K562 (cell line): ENCODE measurements around the gene NME9. TPM values are rescaled to one million over a fixed set of nuclear protein-coding genes. Genes with fewer than 3 reads are reported as not detected.

Source experiments
- ATAC-seq: fragments of 200-7000 bp; cut with Tn5 transposase; 3 replicates; pipeline ENCODE4 v1.9.1; 2020; ENCODE audit warnings: moderate library complexity
- BruUV-seq: library from RNA; stranded (reverse); fragments of 400-500 nt; replicated peaks from 2 replicates; lab custom pipeline; 2021; lab: Mats Ljungman, UMichigan
- CTCF ChIA-PET: fragments of 300-600 bp; formaldehyde crosslinking; extraction: SDS; loops from one replicate; lab custom pipeline; 2021; ENCODE audit warnings: low intra/inter-chr PET ratio; lab: Yijun Ruan, JAX
- POLR2A ChIA-PET: fragments of 300-600, 350-650 bp; sonication (Branson Sonifier 250); formaldehyde crosslinking; extraction: SDS; loops from one replicate; lab custom pipeline; 2021; ENCODE audit warnings: antibody characterized with exemption, inconsistent platforms; lab: Yijun Ruan, JAX
- DNase-seq, 4 experiments: peaks; one replicate each; pipeline versions ENCODE4 v3.0.0 to v3.0.0-alpha.2; 2011 to 2018; ENCODE audit warnings: low spot score in 3 of 4, mixed read lengths in 3 of 4; ENCODE audit errors: extremely low read depth in 1 of 4
- FAIRE-seq: peaks from 2 replicates; lab custom pipeline; 2011; peaks lifted over from hg19 to GRCh38; lab: Jason Lieb, UNC
- H2AFZ ChIP-seq: 2 replicates; pipeline ENCODE4 v1.6.0; 2011; ENCODE audit warnings: low read depth, low read length, control low read depth, inconsistent platforms
- H3K27ac ChIP-seq: fragments of 200-600 bp; 3 replicates; pipeline ENCODE4 v1.8.0; 2011; ENCODE audit warnings: low read depth, mild to moderate bottlenecking, control low read depth, inconsistent platforms, low read length, moderate library complexity, mixed read lengths; ENCODE audit errors: extremely low read depth
- H3K27me3 ChIP-seq, 2 experiments: fragments of 300-600 bp in 1 of 2; 2 replicates in 1 of 2; 3 replicates in 1 of 2; pipeline versions ENCODE4 v1.6.0 to v1.8.0; 2011; ENCODE audit warnings: inconsistent platforms in 2 of 2, low read length in 2 of 2, mild to moderate bottlenecking in 1 of 2, mixed read lengths in 1 of 2, moderate library complexity in 1 of 2; ENCODE audit not compliant: control insufficient read depth in 2 of 2, insufficient read depth in 2 of 2
- H3K36me3 ChIP-seq: fragments of 300-600 bp; 3 replicates; pipeline ENCODE4 v1.8.0; 2011; ENCODE audit warnings: mild to moderate bottlenecking, low read length, inconsistent platforms; ENCODE audit not compliant: control insufficient read depth, insufficient read depth
- H3K4me1 ChIP-seq, 2 experiments: fragments of 200-600 bp in 1 of 2; replicated peaks in 1 of 2; 2 replicates in 1 of 2; 3 replicates in 1 of 2; pipeline versions ENCODE4 v1.5.1 to v1.8.0; 2011; ENCODE audit warnings: inconsistent platforms in 2 of 2, low read length in 2 of 2, mild to moderate bottlenecking in 1 of 2, mixed read lengths in 1 of 2, moderate library complexity in 1 of 2; ENCODE audit not compliant: control insufficient read depth in 2 of 2, insufficient read depth in 2 of 2
- H3K4me2 ChIP-seq: 2 replicates; pipeline ENCODE4 v1.6.1; 2011; ENCODE audit warnings: low read length, control low read depth, inconsistent platforms, mixed read lengths; ENCODE audit not compliant: insufficient read depth
- H3K4me3 ChIP-seq: fragments of 200-600 bp; sonication (generic), shearing (Covaris generic); 2 replicates; pipeline ENCODE4 v1.5.1; 2016; ENCODE audit warnings: control low read depth, inconsistent platforms
- H3K79me2 ChIP-seq: fragments of 200-600 bp; 3 replicates; pipeline ENCODE4 v1.8.0; 2011; ENCODE audit warnings: low read length, inconsistent platforms; ENCODE audit not compliant: control insufficient read depth, insufficient read depth
- H3K9ac ChIP-seq, 2 experiments: 2 replicates each; pipeline versions ENCODE4 v1.6.0 to v1.6.1; 2011; ENCODE audit warnings: low read depth in 2 of 2, low read length in 2 of 2, control low read depth in 1 of 2, inconsistent platforms in 1 of 2, mild to moderate bottlenecking in 1 of 2, mixed read lengths in 1 of 2; ENCODE audit not compliant: insufficient read depth in 1 of 2
- H3K9me1 ChIP-seq: one replicate; pipeline ENCODE4 v1.6.0; 2011; ENCODE audit warnings: inconsistent platforms, mild to moderate bottlenecking, low read length, moderate library complexity; ENCODE audit not compliant: control insufficient read depth, insufficient read depth
- H3K9me3 ChIP-seq: replicated peaks from 2 replicates; pipeline ENCODE4 v1.5.1; 2011; ENCODE audit warnings: low read depth, low read length, inconsistent platforms; ENCODE audit not compliant: control insufficient read depth, insufficient read depth
- H4K20me1 ChIP-seq: replicated peaks from 2 replicates; pipeline ENCODE4 v1.6.1; 2011; ENCODE audit warnings: low read length, inconsistent platforms, mixed read lengths; ENCODE audit not compliant: control insufficient read depth, insufficient read depth
- FOXA3 ChIP-seq, 2 experiments: fragments of 450-650 bp in 1 of 2; sonication (generic) in 1 of 2; formaldehyde crosslinking; IDR thresholded peaks in 1 of 2; conservative IDR thresholded peaks in 1 of 2; 2 replicates each; pipeline versions ENCODE4 v1.4.0 to v1.8.0; 2020 to 2022; ENCODE audit warnings: mild to moderate bottlenecking in 2 of 2, missing genetic modification reagents in 1 of 2
- MNT ChIP-seq, 2 experiments: fragments of 450-650 bp; conservative IDR thresholded peaks; 2 replicates each; pipeline ENCODE4 v1.6.1; 2017; ENCODE audit warnings: mild to moderate bottlenecking in 2 of 2, moderate library complexity in 2 of 2
- WGBS: fragments of 100-300 bp; shearing (Covaris generic); methylation state at CpG from one replicate; pipeline ENCODE4 v1.1.6; 2016; ENCODE audit warnings: low coverage, mixed read lengths; ENCODE audit not compliant: insufficient coverage; ENCODE audit errors: missing lambda C conversion rate; 5-methylcytosine and 5-hydroxymethylcytosine counted together
- in situ Hi-C: fragments of 300-500 bp; cut with MboI; formaldehyde crosslinking; loops from 4 replicates; pipeline ENCODE4 v1.15.0; 2018; ENCODE audit warnings: inconsistent platforms, mixed read lengths
- intact Hi-C: fragments of 100-400 bp; cut with micrococcal nuclease; formaldehyde crosslinking; loops from 2 replicates; pipeline ENCODE4 v1.14.2; 2022
- polyA plus RNA-seq, 8 experiments: library from polyadenylated mRNA; depleted of rRNA in 4 of 8; stranded (reverse) in 5 of 8; unstranded in 3 of 8; fragments of >200 nt; fragmentation: Nextera tagmentation in 2 of 8; fragmentation: Illumina TruSeq in 1 of 8; extraction: Ambion mirVana in 2 of 8; extraction: Trizol in 1 of 8; gene quantifications; 2 replicates each; pipeline versions ENCODE4 v1.2.1 to v1.2.3, GENCODE V29; 2011 to 2014; ENCODE audit warnings: inconsistent platforms in 1 of 8, missing spikeins in 1 of 8
- total RNA-seq, 7 experiments: library from RNA; depleted of rRNA in 6 of 7; stranded (reverse); fragments of >200 nt in 6 of 7; fragmentation: Illumina TruSeq in 2 of 7; extraction: Trizol in 2 of 7; gene quantifications; 2 replicates each; pipeline versions ENCODE4 v1.2.1 to v1.2.3, GENCODE V29; 2011 to 2021; ENCODE audit warnings: low replicate concordance in 1 of 7
- TF ChIP-seq, protein P1 (sequence below): fragments of 450-650 bp; IDR thresholded peaks from 2 replicates; pipeline ENCODE4 v1.6.1; 2016; ENCODE audit warnings: mild to moderate bottlenecking, moderate library complexity

Gene NME9
- total and polyA plus RNA-seq, 9 of the 15 experiments (the other 6 are each of a cell fraction or from before 2014, with no cell fraction given) = 0.05 to 0.15 (median 0.13) TPM; not detected in 6

- CTCF ChIA-PET = no interaction called here
- TF ChIP-seq, protein P1, sequence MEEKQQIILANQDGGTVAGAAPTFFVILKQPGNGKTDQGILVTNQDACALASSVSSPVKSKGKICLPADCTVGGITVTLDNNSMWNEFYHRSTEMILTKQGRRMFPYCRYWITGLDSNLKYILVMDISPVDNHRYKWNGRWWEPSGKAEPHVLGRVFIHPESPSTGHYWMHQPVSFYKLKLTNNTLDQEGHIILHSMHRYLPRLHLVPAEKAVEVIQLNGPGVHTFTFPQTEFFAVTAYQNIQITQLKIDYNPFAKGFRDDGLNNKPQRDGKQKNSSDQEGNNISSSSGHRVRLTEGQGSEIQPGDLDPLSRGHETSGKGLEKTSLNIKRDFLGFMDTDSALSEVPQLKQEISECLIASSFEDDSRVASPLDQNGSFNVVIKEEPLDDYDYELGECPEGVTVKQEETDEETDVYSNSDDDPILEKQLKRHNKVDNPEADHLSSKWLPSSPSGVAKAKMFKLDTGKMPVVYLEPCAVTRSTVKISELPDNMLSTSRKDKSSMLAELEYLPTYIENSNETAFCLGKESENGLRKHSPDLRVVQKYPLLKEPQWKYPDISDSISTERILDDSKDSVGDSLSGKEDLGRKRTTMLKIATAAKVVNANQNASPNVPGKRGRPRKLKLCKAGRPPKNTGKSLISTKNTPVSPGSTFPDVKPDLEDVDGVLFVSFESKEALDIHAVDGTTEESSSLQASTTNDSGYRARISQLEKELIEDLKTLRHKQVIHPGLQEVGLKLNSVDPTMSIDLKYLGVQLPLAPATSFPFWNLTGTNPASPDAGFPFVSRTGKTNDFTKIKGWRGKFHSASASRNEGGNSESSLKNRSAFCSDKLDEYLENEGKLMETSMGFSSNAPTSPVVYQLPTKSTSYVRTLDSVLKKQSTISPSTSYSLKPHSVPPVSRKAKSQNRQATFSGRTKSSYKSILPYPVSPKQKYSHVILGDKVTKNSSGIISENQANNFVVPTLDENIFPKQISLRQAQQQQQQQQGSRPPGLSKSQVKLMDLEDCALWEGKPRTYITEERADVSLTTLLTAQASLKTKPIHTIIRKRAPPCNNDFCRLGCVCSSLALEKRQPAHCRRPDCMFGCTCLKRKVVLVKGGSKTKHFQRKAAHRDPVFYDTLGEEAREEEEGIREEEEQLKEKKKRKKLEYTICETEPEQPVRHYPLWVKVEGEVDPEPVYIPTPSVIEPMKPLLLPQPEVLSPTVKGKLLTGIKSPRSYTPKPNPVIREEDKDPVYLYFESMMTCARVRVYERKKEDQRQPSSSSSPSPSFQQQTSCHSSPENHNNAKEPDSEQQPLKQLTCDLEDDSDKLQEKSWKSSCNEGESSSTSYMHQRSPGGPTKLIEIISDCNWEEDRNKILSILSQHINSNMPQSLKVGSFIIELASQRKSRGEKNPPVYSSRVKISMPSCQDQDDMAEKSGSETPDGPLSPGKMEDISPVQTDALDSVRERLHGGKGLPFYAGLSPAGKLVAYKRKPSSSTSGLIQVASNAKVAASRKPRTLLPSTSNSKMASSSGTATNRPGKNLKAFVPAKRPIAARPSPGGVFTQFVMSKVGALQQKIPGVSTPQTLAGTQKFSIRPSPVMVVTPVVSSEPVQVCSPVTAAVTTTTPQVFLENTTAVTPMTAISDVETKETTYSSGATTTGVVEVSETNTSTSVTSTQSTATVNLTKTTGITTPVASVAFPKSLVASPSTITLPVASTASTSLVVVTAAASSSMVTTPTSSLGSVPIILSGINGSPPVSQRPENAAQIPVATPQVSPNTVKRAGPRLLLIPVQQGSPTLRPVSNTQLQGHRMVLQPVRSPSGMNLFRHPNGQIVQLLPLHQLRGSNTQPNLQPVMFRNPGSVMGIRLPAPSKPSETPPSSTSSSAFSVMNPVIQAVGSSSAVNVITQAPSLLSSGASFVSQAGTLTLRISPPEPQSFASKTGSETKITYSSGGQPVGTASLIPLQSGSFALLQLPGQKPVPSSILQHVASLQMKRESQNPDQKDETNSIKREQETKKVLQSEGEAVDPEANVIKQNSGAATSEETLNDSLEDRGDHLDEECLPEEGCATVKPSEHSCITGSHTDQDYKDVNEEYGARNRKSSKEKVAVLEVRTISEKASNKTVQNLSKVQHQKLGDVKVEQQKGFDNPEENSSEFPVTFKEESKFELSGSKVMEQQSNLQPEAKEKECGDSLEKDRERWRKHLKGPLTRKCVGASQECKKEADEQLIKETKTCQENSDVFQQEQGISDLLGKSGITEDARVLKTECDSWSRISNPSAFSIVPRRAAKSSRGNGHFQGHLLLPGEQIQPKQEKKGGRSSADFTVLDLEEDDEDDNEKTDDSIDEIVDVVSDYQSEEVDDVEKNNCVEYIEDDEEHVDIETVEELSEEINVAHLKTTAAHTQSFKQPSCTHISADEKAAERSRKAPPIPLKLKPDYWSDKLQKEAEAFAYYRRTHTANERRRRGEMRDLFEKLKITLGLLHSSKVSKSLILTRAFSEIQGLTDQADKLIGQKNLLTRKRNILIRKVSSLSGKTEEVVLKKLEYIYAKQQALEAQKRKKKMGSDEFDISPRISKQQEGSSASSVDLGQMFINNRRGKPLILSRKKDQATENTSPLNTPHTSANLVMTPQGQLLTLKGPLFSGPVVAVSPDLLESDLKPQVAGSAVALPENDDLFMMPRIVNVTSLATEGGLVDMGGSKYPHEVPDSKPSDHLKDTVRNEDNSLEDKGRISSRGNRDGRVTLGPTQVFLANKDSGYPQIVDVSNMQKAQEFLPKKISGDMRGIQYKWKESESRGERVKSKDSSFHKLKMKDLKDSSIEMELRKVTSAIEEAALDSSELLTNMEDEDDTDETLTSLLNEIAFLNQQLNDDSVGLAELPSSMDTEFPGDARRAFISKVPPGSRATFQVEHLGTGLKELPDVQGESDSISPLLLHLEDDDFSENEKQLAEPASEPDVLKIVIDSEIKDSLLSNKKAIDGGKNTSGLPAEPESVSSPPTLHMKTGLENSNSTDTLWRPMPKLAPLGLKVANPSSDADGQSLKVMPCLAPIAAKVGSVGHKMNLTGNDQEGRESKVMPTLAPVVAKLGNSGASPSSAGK = no peak
- TF ChIP-seq FOXA3 (CRISPR knock-in tag; conservative IDR thresholded peaks at IDR 0.05 in 1 of 2, IDR thresholded peaks at IDR 0.05 in 1 of 2) = no peak
- peak in 1 of 2 experiments; percentile 40; a peak in 2 of 4 replicates for TF ChIP-seq MNT (conservative IDR thresholded peaks at IDR 0.05)
Measured at GRCh38 chr3:138349926-138350665, 20.4 kb upstream of the NME9 start.

More at GRCh38 chr3:138349926-138350665, 20.4 kb upstream of the NME9 start:
- 48% methylated on average over 14 of the region's 15 CpGs for WGBS
- Histone ChIP-seq H3K9ac (peak overlapping the region; percentile 26 to 71), H3K4me1 (peaks cover 7 to 12% of the 10 kb centered on the region in 2 experiments; a peak in 3 of 5 replicates), H3K4me2 (peak overlapping the region; percentile 76; the same call in 1 of the 2 replicates), H3K4me3 (no peak overlapping the region), H4K20me1 (no peaks in the 10 kb centered on the region), H3K36me3 (no peaks in the 10 kb centered on the region), H3K27ac (no peak overlapping the region), H3K9me1 (no peaks in the 10 kb centered on the region), H3K79me2 (no peaks in the 10 kb centered on the region), H3K9me3 (no peaks in the 10 kb centered on the region), H2AFZ (peak overlapping the region; percentile 62; the same call in 1 of the 2 replicates), H3K27me3 (no peaks in the 10 kb centered on the region; a peak in 1 of 5 replicates)
- POLR2A ChIA-PET = interaction anchor here (0.5 to 1.1 kb wide), 5 partner anchors 11 to 597 kb away, joined by 3 to 4 read pairs (median 3); partner anchors contain the start of genes FOXL2 and FOXL2NB
- DNase-seq (peak in 1 of 4 experiments; percentile 14), FAIRE-seq (no peak), ATAC-seq (no peak)
- intact Hi-C loops (loop anchor here (5.0 kb wide), 1 partner anchor 168 kb away; no protein-coding TSS in a partner anchor), in situ Hi-C loops (no loop called here)
- TSS peak; percentile 40 for BruUV-seq
